ENCODE results near the gene CHAF1A.

GRCh38 chr19:4457654-4458395 is 55.4 kb downstream of the CHAF1A start, which contains the start of gene UBXN6:
- peak in 3 of 5 experiments; percentile 8 to 54 (median 35) for TF ChIP-seq CTCF (IDR thresholded peaks at IDR 0.05)
- TF ChIP-seq POLR2A (IDR thresholded peaks at IDR 0.05) = peak; percentile 38
- TF ChIP-seq POLR2AphosphoS5 (IDR thresholded peaks at IDR 0.05) = peak in 1 of 3 donors; percentile 65
- no peak for TF ChIP-seq EP300 (IDR thresholded peaks at IDR 0.05; ENCODE audit: low read depth)
